Measurements from ENCODE around the gene RAB21. TPM values are rescaled to one million over a fixed set of nuclear protein-coding genes. Genes with fewer than 3 reads are reported as not detected.
"Not testable (repeated sequence)": the region's sequence is repeated elsewhere in the genome, so short reads cannot be mapped to it uniquely, and the experiment has no call there.

RAB21 gene
- total and polyA plus RNA-seq, 2 of the 4 experiments (the other 2 are of a cell fraction) = 13.8 to 15.0 TPM

DNA sequence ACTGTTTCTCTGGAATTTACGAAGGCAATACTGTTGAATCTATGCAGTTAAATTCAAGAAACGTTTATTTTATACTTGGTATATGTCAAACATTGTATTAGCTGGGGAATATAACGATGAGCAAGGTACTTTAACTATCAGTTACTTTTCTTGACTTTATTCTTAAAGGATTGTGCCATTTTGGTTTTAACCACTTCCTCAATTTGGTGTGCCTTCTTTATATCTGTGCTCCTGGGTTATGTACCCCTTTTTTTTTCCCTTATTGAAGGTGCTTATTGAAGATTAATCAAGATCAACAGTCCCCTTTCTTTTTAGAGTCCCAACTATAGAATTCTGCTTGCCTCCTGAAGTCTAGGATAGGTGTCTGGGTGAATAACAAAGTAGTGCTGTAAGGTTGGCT lies 5.8 kb downstream of the RAB21 start:
- H3K9me3 ChIP-seq (ENCODE audit: control insufficient read depth, insufficient read depth, low read length) = peaks cover 12% of the 10 kb centered on the region
- TF ChIP-seq CHD1 (IDR thresholded peaks at IDR 0.05; ENCODE audit: low read depth, low read length) (no peak), RFX5 (IDR thresholded peaks at IDR 0.05; ENCODE audit: low read depth, low read length) (no peak), RCOR1 (IDR thresholded peaks at IDR 0.05; ENCODE audit: insufficient replicate concordance, low read length) (no peak), POLR2A (IDR thresholded peaks at IDR 0.05; ENCODE audit: low read depth, low read length) (no peak), SMC3 (IDR thresholded peaks at IDR 0.05; ENCODE audit: low read depth, low read length) (no peak), RAD21 (IDR thresholded peaks at IDR 0.05; ENCODE audit: low read length) (no peak), CEBPB (IDR thresholded peaks at IDR 0.05; ENCODE audit: low read depth, low read length) (no peak), MAFK (IDR thresholded peaks at IDR 0.05; ENCODE audit: low read depth, low read length) (no peak)
- TF ChIP-seq, protein P1, sequence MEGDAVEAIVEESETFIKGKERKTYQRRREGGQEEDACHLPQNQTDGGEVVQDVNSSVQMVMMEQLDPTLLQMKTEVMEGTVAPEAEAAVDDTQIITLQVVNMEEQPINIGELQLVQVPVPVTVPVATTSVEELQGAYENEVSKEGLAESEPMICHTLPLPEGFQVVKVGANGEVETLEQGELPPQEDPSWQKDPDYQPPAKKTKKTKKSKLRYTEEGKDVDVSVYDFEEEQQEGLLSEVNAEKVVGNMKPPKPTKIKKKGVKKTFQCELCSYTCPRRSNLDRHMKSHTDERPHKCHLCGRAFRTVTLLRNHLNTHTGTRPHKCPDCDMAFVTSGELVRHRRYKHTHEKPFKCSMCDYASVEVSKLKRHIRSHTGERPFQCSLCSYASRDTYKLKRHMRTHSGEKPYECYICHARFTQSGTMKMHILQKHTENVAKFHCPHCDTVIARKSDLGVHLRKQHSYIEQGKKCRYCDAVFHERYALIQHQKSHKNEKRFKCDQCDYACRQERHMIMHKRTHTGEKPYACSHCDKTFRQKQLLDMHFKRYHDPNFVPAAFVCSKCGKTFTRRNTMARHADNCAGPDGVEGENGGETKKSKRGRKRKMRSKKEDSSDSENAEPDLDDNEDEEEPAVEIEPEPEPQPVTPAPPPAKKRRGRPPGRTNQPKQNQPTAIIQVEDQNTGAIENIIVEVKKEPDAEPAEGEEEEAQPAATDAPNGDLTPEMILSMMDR (conservative IDR thresholded peaks at IDR 0.05; ENCODE audit: low read depth, low read length) = no peak
- H2AK5ac ChIP-seq (ENCODE audit: low read depth, low read length) = no peak overlapping the region
- H3K56ac ChIP-seq (ENCODE audit: extremely low read depth, insufficient read depth, low read length) = no peak overlapping the region
- no peak for DNase-seq
- intact Hi-C loops (cut with micrococcal nuclease) = no loop called here
- no peaks in the 10 kb centered on the region for H3K27me3 ChIP-seq (ENCODE audit: control insufficient read depth, insufficient read depth, low read length)
- WGBS, 2 experiments (ENCODE audit: extremely low coverage in 2 of 2, insufficient read length in 1 of 2) = no CpG with 5 or more reads among the region's 3 CpGs
- CTCF ChIA-PET = interaction anchor here (1.1 kb wide), 1 partner anchor 19 kb away, joined by 4 read pairs; no protein-coding TSS in a partner anchor
- H2BK15ac ChIP-seq (ENCODE audit: low read depth, low read length) = no peak overlapping the region
- H3K18ac ChIP-seq (ENCODE audit: low read depth, low read length) = no peak overlapping the region
- H3K23ac ChIP-seq (ENCODE audit: low read depth, low read length) = no peak overlapping the region
- no peak overlapping the region for H2BK120ac ChIP-seq (ENCODE audit: low read depth, low read length)
- H3K4me3 ChIP-seq (ENCODE audit: insufficient read depth, low read depth, low read length) = no peak overlapping the region
- no peaks in the 10 kb centered on the region for H3K4me1 ChIP-seq (ENCODE audit: control insufficient read depth, insufficient read depth, low read length)
- no peak overlapping the region for H4K91ac ChIP-seq (ENCODE audit: insufficient read depth, low read depth, low read length)
- dilution Hi-C loops (cut with HindIII; ENCODE audit: low sequenced_read_pairs, unreplicated experiment) = no loop called here
- no peak overlapping the region for H2BK20ac ChIP-seq (ENCODE audit: low read depth, low read length)
- no peaks in the 10 kb centered on the region for H3K9me1 ChIP-seq (ENCODE audit: insufficient read depth, low read length)
- H2AK9ac ChIP-seq (replicated peaks; ENCODE audit: low read depth, low read length, poor library complexity) = no peak overlapping the region
- no peak for ATAC-seq (ENCODE audit: low read depth)
- no peak overlapping the region for H4K8ac ChIP-seq (ENCODE audit: low read depth in 2 of 2, low read length in 2 of 2)
- no peak overlapping the region for H3K9ac ChIP-seq (ENCODE audit: low read depth, low read length)
- no peak overlapping the region for H2AFZ ChIP-seq (replicated peaks; ENCODE audit: low read length, poor library complexity)
- in situ Hi-C loops (cut with MboI; ENCODE audit: low sequenced_read_pairs) = no loop called here
- no peak overlapping the region for H3K14ac ChIP-seq (replicated peaks; ENCODE audit: low read depth, low read length)
- no peak overlapping the region for H3K4ac ChIP-seq (ENCODE audit: low read depth, low read length)
- POLR2A ChIA-PET (ENCODE audit: unreplicated experiment) = no interaction called here
- BruUV-seq (replicated peaks) = no TSS peak
- H3K36me3 ChIP-seq (ENCODE audit: control insufficient read depth, insufficient read depth, low read length) = peaks cover 8% of the 10 kb centered on the region
- H2BK5ac ChIP-seq (ENCODE audit: low read depth, low read length, poor library complexity, severe bottlenecking) = no peak overlapping the region
- H3K79me1 ChIP-seq (ENCODE audit: low read depth in 1 of 2, low read length in 2 of 2) = peaks cover 11 to 35% of the 10 kb centered on the region in 2 experiments
- H3K27ac ChIP-seq (ENCODE audit: insufficient read depth, low read length) = no peak overlapping the region
- no peak overlapping the region for H4K5ac ChIP-seq (ENCODE audit: low read depth, low read length)
- H3K4me2 ChIP-seq (ENCODE audit: low read depth, low read length) = no peak overlapping the region
- peaks cover 33% of the 10 kb centered on the region; the same call in 1 of the 2 replicates for H4K20me1 ChIP-seq (ENCODE audit: insufficient read depth, low read length)

DNA sequence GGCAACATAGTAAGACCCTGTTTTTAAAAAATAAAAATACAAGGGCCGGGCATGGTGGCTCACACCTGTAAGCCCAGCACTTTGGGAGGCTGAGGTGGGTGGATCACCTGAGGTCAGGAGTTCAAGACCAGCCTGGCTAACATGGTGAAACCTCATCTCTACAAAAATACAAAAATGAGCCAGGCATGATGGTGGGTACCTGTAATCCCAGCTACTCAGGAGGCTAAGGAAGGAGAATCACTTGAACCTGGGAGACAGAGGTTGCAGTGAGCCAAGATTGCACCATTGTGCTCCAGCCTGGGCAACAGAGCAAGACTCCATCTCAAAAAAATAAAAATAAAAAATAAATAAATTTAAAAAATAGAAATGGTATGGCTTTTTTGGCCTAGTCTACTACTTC lies 6.7 kb downstream of the RAB21 start:
- H3K4me2 ChIP-seq (ENCODE audit: low read depth, low read length); H3K9ac ChIP-seq (ENCODE audit: low read depth, low read length); H2AK5ac ChIP-seq (ENCODE audit: low read depth, low read length); H2BK5ac ChIP-seq (ENCODE audit: low read depth, low read length, poor library complexity, severe bottlenecking); CTCF ChIA-PET; H2AK9ac ChIP-seq (replicated peaks; ENCODE audit: low read depth, low read length, poor library complexity); H3K27ac ChIP-seq (ENCODE audit: insufficient read depth, low read length); H2BK15ac ChIP-seq (ENCODE audit: low read depth, low read length); H2BK20ac ChIP-seq (ENCODE audit: low read depth, low read length); H2AFZ ChIP-seq (replicated peaks; ENCODE audit: low read length, poor library complexity); H3K18ac ChIP-seq (ENCODE audit: low read depth, low read length); H3K36me3 ChIP-seq (ENCODE audit: control insufficient read depth, insufficient read depth, low read length); H4K5ac ChIP-seq (ENCODE audit: low read depth, low read length); H3K56ac ChIP-seq (ENCODE audit: extremely low read depth, insufficient read depth, low read length); ATAC-seq (ENCODE audit: low read depth); H4K8ac ChIP-seq (ENCODE audit: low read depth in 2 of 2, low read length in 2 of 2); H3K4me1 ChIP-seq (ENCODE audit: control insufficient read depth, insufficient read depth, low read length); H3K4me3 ChIP-seq (ENCODE audit: insufficient read depth, low read depth, low read length); H2BK120ac ChIP-seq (ENCODE audit: low read depth, low read length); dilution Hi-C loops (cut with HindIII; ENCODE audit: low sequenced_read_pairs, unreplicated experiment); BruUV-seq (replicated peaks); H3K14ac ChIP-seq (replicated peaks; ENCODE audit: low read depth, low read length); H3K27me3 ChIP-seq (ENCODE audit: control insufficient read depth, insufficient read depth, low read length); H4K91ac ChIP-seq (ENCODE audit: insufficient read depth, low read depth, low read length); H3K4ac ChIP-seq (ENCODE audit: low read depth, low read length); POLR2A ChIA-PET (ENCODE audit: unreplicated experiment); DNase-seq; H3K23ac ChIP-seq (ENCODE audit: low read depth, low read length); H3K9me1 ChIP-seq (ENCODE audit: insufficient read depth, low read length); in situ Hi-C loops (cut with MboI; ENCODE audit: low sequenced_read_pairs); intact Hi-C loops (cut with micrococcal nuclease): not testable (repeated sequence)
- H3K79me1 ChIP-seq (ENCODE audit: low read depth in 1 of 2, low read length in 2 of 2) = peaks cover 11 to 26% of the 10 kb centered on the region in 2 experiments
- peaks cover 27% of the 10 kb centered on the region; the same call in 1 of the 2 replicates for H4K20me1 ChIP-seq (ENCODE audit: insufficient read depth, low read length)
- peaks cover 12% of the 10 kb centered on the region for H3K9me3 ChIP-seq (ENCODE audit: control insufficient read depth, insufficient read depth, low read length)
- no CpG with 5 or more reads among the region's 1 CpG for WGBS, 2 experiments (ENCODE audit: extremely low coverage in 2 of 2, insufficient read length in 1 of 2)

Data from IMR-90 (cell line).